ENCODE data around the gene DCANP1.

DNA sequence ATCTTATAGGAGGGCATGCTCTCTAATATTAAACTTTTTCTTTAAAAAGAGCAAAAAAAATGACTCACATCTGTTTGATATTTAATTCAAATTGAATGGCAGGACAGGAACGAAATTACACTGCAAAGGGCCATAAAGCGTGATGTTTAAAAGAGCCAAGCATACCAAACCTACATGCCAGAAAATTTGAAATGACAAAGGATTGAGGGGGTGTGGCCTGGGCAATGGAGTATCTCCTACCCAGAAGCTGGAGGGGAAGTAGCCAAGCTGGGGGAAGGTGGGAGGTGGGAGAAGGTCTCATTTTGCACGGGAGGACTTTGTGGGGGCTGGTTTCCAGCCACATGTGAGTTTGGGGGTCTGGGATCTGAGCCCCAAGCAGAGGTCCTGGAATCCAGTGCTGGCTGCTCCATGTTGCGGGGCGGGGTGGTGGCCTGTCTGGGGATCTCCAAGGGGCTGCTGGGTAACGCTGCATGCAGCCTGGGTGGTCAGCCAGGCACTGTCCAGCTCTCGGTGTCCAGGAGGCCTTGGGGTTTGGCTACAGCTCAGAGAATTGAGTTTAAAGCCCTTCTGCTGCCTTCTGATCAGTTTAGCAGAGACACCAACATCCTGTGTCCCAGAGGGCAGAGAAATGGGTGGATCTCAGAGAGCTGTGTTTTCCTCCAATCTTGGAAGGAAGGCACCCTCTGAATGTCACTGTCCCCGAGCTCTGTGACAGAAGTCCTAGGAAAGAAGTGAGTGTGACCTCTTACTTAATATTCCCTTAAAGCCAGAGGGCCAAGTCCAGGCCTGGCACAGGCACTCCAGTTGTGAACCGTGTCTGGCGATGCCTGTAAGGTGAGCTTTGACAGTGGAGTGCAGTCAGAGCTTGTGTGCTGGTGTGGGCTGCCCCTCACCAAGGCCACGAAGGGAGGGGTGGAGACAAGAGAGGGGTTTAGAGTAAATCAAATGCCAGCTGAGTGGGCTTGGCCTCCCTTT, 7.6 kb downstream of the DCANP1 start:
- TF ChIP-seq CTCF (IDR thresholded peaks at IDR 0.05 in 8 of 11, conservative IDR thresholded peaks at IDR 0.05 in 3 of 11), result no peak
- no peak for TF ChIP-seq POLR2A (IDR thresholded peaks at IDR 0.05)
- no peak for TF ChIP-seq POLR2AphosphoS5 (IDR thresholded peaks at IDR 0.05)
